T-helper 22 cell (primary cell): ENCODE data around the gene AMER2.
"Not testable (repeated sequence)": the region's sequence is repeated elsewhere in the genome, so short reads cannot be mapped to it uniquely, and the experiment has no call there.

Experiments used
- DNase-seq: peaks from one replicate; pipeline ENCODE4 v3.0.0-alpha.2; 2020; ENCODE audit warnings: low read depth

The AMER2 gene

GRCh38 chr13:25180775-25181537 lies 8.9 kb upstream of the AMER2 start:
- no peak for DNase-seq

DNA sequence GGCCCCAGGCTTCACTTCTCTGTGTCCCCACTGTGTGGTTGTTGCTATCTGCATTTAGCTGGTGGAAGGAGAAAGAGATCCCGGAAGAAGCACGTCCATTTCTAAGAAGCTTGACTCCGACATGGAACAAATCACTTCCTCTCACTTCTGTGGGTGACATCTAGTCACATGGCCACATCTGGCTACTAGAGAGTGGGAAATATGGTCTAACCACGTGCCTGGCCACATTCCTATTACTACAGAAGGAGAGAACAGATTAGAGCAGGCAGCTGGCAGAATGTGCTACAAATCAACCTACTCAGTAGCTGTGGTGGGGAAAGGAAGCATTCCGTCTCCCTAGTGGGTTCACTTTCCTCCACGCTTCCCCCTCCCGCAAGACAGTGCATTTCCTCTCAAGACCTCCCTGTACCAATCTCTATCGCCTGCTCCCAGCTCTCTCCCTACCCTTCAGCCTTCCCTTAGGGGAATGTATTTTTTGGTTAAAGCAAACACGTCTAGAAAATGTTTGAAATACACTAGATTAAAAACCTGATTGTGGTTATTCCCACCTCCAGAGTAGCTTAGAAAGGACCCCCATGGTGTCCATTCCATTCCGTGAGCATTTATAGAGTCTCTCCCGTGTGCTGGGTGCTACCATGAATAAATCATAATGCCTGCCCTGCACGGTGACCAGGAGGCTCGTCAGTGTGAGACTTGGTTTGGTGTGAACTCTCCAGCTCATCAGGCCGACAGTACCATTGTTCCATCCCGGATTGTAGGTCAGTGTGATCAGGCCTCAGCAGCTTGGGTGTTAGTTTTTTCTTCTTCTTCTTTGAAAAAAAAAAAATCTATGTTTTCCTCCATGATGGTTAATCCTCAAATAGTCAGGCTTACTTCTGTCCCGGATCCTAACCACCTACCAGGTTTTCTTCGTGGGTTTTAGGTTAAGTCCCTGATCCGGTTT lies 8.0 kb upstream of the AMER2 start:
- DNase-seq: no peak

- no peak for DNase-seq
Measured at GRCh38 chr13:25179011-25179410, 6.9 kb upstream of the AMER2 start.

DNA sequence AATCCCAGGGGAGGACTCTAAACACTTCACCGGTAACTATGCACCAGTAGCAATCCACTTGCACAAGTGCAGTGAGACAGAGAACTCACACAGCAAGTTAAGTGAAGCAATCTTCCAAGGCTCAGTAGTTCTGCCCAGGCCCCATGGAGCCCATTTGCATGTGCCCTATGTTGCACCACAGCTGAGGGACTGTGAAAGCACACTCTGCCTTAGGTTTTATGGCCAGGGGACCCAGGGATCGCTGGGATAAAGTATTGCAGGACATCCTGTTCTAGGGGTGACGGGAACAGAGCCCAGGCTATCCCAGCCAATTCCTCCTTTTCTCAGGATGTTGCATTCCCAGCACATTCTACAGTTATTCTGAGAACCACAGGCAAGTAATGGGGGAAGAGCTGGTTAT lies 6.0 kb upstream of the AMER2 start:
- DNase-seq: no peak

DNA sequence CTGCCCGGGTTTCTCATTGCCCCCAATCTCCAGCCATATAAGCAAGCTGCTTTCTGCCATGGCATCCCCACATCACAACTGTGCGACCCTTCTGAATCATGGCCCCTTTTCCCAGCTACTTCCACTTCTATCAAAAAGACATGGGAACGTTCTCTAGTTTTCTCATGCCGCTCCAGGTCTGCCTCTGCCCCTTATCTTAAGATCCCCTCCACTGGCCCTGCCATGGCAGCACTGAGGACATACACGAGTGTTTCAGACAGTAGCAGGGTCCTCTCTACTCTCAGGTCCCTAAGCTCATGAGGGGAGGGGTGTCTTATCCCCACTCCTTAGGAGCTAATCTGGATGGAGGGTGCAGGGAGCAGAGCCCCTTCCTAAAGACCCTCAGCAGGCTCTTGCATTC lies 5.5 kb upstream of the AMER2 start:
- no peak for DNase-seq

DNA sequence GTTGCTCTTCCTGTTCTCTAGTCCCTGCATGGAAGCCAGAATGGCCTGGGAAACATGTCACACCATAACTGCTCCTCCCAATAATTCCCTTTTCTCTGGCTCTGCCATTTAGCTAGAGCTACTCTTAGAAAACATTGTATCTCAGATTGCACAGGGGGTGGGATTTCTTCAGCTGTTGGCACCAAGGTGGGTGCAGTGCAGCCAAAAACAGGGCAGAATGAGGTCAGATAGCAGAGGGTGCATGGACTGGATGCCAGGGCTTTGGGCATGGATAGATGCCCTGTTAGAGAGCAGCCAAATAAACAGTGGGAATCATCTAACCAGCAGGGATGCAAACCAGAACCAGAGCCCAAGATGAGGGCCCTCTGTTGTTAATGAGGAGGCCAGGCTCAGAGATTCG lies 4.9 kb upstream of the AMER2 start:
- DNase-seq: no peak

GRCh38 chr13:25175431-25175830 lies 3.3 kb upstream of the AMER2 start:
- DNase-seq: no peak

DNA sequence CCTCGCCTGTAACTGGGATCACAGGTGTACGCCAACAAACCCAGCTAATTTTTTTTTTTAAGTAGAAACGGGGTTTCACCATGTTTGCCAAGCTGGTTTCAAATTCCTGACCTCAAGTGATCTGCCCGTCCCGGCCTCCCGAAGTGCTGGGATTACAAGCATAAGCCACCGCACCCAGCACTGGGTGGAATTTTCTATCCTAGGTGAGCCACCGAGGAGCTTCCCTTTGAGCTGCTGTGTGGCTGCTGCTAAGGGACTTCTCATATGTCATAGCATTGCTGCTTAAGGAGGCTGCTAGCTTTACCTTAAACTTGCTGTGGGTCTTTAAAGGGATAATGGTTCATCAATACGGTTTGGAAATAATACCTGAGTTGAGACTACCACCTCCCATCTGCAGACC lies 2.9 kb upstream of the AMER2 start:
- DNase-seq: no peak

GRCh38 chr13:25174304-25174703 lies 2.2 kb upstream of the AMER2 start:
- DNase-seq: no peak

DNA sequence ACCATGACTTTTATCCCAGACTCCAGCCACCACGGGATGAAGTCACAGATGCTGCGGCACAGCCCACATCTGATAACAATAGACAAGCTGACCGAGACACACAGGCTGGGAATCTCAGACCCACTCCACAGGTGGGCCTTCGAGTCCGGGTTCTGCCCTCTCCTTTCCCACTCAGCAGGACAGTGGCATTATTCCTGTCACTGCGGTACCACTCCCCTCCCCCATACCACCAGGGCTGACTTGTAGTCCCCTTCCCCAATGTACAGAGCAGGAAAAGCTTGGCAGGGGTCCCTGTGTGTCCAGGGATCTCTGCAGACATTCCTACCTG lies 179 bp upstream of the AMER2 start:
- DNase-seq: no peak

GRCh38 chr13:25171170-25171516 lies 945 bp downstream of the AMER2 start:
- DNase-seq: no peak

- DNase-seq: no peak
Measured at GRCh38 chr13:25170554-25171111, 1.5 kb downstream of the AMER2 start.

DNA sequence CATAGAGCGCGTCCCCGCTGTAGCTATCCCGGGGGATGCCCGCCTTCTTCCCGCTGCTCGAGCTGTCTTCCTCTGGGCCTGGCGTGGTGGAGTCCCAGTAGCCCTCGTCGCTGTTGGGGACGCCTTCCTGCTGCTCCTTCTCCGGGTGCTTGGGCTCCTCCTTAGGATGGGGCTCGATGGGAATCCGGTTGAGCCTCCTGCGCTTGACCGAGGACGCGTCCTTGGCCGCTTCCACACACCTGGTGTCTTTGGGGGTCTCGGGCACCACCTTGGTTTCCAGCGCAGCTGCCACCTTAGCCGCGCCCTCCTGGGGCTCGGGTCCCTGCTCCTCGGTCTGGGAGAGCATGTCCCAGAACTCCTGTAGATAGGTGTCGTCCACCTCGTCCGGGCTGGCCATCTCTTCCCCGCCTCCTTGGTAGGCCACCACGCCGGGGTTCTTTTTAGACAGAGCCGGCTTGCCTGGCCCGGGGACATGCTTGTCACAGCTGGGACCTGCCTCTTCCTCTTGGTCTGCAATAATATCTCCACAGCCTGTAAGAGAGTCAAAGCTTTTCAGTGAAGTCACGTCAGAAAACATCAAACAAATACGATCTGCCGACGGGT lies 2.0 kb downstream of the AMER2 start:
- no peak for DNase-seq

- DNase-seq: no peak
Measured at GRCh38 chr13:25169356-25169755, 2.7 kb downstream of the AMER2 start.

- no peak for DNase-seq
Measured at GRCh38 chr13:25168790-25169189, 3.3 kb downstream of the AMER2 start.

DNA sequence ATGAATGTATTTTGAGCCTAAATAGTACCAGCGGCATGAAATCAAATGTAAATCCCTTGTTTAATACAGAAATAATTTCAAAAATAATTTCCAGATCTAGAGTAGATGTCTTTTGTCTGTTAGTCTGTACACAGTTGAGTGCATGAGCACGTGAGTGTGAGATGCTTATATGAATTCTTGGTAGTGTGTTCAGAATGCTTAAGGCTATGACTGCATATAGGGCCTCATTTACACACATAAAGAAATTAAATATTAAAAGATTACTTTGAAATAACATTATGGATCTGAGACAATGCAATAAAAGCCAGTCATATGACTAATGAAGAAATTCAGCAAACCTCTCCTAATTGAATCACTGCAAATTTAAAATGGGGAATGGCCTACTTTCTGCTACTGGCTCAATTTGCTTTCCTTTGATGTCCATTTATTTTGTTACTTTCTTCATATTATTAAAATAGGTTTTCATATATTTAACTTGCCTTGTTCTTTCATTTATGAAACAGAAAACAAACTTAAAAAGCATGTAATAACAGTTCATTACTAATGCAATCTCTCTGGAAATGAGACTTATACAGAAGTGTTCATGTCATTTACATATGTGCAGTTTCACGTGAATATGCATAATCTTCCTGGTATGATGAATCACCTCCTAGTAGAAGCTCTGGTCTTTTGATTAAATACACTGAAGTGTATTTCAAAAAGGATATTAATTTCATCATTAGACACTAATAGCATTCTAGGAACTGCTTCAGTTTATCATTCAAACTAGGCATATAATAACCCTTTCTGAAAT lies 4.5 kb downstream of the AMER2 start:
- no peak for DNase-seq

- no peak for DNase-seq
Measured at GRCh38 chr13:25166306-25166705, 5.8 kb downstream of the AMER2 start.

DNA sequence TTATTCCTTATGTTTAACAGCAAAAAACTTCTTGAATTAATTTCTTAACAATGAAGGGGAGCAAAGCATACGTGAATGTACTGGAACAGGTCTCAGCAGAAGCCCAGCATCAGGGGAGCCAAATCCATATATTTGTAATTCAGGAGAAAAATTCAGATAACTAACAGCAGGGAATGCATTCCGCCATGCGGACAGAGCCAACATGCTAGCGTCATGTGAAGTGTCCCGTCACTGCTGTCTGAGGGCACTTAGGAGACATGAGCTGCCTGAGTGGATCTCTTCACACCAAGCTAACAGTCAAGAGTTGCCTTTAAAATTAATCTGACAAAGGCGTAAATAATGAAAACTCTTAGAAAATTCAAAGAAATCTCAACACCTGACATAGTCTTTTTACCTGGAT lies 6.4 kb downstream of the AMER2 start:
- no peak for DNase-seq

GRCh38 chr13:25165163-25165562 lies 6.9 kb downstream of the AMER2 start:
- DNase-seq: not testable (repeated sequence)

DNA sequence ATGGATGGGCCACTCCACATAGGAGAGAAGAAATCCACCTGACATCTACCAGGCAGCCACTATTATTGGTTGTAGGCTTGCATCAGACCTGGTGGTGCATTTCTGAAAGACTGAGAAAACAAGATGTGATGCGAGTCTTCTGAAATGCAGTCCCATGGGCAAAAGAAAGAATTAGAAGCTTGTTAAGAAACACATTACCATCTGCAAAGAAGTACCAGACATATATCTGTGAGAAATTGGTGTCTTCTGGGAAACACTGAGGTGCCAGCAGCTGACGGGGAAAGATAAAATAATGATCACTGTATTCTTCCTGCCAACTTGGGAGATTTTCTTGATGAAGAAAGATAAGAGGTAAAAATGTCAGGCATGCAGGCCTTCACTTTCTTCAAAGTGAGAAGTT lies 14.4 kb downstream of the AMER2 start:
- DNase-seq: no peak

DNA sequence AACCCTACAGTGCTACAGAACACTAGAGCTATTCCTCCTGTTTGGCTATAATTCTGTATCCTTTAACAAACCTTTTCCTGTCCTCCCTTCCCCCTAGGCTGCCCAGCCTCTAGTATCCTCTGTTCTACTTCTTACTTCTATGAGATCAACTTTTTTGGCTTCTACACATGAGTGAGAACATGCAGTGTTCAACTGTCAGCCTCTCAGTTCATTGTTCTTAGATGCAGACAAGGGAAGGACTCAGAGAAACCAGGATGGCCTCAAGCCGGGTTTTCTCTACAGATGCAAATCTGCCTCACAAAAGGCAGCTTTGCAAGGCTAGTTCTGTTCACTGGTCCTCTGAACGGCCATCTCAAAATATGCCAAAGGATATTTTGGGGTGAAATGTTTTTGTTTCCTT lies 18.4 kb downstream of the AMER2 start:
- no peak for DNase-seq

- DNase-seq: no peak
Measured at GRCh38 chr13:25151626-25152195, 20.4 kb downstream of the AMER2 start.
